HFF-Myc (cell line): ENCODE data around the gene NOS1.

ENCODE experiments used
- DNase-seq: peaks from one replicate; pipeline ENCODE4 v3.0.0-alpha.2; 2011; ENCODE audit warnings: low read depth; ENCODE audit errors: extremely low read depth
- H3K4me3 ChIP-seq: replicated peaks from 2 replicates; pipeline ENCODE4 v1.5.1; 2011; ENCODE audit warnings: low read depth, mild to moderate bottlenecking, control low read depth, low read length
- TF ChIP-seq, protein P1 (sequence below): IDR thresholded peaks from 2 replicates; pipeline ENCODE4 v1.5.1; 2012; ENCODE audit warnings: mild to moderate bottlenecking, low read depth, low read length, control low read depth; ENCODE audit errors: missing control alignments

Gene NOS1

DNA sequence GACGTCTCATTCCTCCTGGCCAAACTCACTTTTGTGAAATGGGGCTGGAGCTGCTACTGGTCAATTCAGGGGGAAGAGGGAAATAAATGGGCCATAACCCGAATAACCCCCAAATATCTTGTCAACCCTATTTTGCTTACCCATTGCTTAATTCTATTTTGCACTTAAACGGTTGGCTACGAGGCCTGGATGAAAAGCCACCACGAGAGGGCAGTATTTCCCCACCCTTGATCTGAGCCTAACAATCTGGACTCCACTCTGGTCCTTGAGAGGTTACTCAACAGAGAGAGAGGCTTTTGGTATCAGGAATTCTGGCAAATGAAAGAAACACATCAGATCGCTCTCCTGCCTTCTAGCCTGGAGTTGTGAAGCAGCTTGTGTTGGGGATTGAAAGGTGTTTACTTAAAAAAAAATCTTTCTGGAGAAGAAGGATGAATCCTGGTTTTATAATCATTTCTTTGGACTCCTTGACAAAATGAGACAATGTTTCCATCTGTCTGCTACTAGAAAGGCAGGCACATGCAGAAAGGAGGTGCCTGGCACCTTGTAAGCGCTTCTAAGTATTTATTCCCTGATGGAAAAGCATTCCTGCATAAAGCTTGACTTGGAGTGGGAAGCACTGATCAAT is 148.7 kb downstream of the NOS1 start:
- no peak overlapping the region for H3K4me3 ChIP-seq
- TF ChIP-seq, protein P1, sequence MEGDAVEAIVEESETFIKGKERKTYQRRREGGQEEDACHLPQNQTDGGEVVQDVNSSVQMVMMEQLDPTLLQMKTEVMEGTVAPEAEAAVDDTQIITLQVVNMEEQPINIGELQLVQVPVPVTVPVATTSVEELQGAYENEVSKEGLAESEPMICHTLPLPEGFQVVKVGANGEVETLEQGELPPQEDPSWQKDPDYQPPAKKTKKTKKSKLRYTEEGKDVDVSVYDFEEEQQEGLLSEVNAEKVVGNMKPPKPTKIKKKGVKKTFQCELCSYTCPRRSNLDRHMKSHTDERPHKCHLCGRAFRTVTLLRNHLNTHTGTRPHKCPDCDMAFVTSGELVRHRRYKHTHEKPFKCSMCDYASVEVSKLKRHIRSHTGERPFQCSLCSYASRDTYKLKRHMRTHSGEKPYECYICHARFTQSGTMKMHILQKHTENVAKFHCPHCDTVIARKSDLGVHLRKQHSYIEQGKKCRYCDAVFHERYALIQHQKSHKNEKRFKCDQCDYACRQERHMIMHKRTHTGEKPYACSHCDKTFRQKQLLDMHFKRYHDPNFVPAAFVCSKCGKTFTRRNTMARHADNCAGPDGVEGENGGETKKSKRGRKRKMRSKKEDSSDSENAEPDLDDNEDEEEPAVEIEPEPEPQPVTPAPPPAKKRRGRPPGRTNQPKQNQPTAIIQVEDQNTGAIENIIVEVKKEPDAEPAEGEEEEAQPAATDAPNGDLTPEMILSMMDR: peak; percentile 94
- peak; percentile 65 for DNase-seq

DNA sequence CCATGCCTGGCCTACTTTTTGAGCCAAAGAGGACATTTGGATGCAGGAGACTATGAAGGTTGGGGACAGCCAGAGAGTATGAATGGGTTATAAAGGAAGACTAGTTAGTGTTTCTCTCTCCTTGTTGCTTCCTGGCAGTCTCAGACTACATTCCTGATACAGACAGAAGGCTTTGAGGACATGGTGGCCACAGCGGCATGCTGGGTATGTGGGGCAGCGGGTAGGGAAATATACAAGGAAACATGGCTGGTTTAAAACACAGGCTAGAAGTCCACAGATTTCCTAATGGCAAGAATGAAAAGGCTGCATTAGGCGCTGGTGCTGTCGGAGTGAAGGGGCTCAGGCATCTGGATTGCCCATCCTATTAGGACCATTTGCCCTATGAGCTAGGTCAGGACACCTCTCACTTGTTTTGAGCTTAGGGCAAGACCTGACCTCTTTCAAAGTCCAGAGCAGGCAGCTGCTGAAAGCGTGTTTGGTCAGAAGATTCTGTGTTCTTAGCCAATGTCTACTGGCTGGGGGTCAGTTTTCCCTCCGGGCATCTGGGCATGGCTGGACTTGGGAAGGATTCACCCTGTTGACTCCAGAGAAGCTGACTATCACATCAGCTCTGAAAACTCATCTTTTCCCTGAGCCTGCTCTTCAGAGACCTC is 151.0 kb downstream of the NOS1 start:
- DNase-seq: no peak
- H3K4me3 ChIP-seq: no peak overlapping the region
- TF ChIP-seq, protein P1: no peak

DNA sequence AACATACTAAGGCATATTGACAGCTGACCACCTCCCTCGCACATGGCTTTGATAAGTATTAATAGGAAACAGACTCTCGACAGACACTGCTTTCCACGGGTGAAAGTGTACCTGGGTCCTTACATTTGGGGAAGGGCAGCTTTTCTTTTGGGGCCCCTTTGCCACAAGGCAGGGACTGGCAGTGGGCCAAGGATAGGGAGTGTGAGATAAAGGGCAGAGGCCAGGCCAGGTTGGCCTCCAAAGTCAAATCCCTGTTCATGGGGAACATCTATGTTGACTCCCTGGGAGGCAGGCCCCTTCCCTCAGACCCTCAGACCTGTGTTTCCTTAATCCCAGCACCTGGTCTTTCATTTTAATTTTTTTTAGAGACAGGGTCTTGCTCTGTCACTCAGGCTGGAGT is 151.8 kb downstream of the NOS1 start:
- TF ChIP-seq, protein P1: no peak
- DNase-seq: no peak
- no peak overlapping the region for H3K4me3 ChIP-seq

DNA sequence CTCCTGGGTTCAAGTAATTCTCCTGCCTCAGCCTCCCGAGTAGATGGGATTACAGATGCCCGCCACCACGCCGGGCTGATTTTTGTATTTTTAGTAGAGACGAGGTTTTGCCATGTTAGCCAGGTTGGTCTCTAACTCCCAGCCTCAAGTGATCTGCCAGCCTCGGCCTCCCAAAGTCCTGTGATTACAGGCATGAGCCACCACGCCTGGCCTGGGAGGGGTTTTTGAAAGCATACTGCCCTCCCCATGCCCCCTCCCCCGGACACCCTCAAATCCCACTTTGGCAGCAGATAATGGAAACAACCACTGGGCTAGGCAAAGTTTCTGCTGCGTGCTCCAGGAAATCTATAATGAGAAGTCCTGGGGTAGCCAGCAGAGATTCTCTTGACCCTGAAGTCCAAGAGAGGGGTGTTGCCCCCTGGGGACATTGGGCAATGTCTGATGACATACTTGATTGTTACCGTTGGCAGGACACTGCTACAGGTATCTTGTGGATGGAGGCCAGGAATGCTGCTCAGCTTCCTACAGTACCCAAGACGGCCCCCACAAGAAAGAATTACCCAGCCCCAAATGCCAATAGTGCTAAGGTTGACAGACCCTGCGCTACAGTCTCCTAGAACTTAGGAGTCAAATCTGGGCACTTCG is 152.5 kb downstream of the NOS1 start:
- TF ChIP-seq, protein P1: no peak
- H3K4me3 ChIP-seq: no peak overlapping the region
- DNase-seq: no peak

DNA sequence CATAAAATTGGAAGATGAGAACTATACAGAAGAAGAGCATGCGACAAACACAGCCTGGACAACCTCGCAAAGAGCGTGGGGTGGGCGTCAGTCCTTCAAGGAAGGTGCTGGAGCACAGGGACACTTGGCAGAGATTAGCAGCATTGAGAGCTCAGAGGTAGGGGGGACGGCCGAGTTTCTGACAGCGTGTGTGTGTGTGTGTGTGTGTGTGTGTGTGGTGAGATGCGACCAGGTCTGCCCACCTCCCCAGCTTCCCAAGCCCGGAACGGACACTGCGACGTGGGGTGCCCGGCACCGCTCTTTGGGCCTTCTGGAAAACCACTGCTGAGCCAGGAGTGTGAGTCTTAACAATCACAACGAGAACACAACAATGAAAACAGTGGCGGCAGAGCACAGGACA is 153.2 kb downstream of the NOS1 start:
- no peak for DNase-seq
- no peak overlapping the region for H3K4me3 ChIP-seq
- TF ChIP-seq, protein P1: no peak

DNA sequence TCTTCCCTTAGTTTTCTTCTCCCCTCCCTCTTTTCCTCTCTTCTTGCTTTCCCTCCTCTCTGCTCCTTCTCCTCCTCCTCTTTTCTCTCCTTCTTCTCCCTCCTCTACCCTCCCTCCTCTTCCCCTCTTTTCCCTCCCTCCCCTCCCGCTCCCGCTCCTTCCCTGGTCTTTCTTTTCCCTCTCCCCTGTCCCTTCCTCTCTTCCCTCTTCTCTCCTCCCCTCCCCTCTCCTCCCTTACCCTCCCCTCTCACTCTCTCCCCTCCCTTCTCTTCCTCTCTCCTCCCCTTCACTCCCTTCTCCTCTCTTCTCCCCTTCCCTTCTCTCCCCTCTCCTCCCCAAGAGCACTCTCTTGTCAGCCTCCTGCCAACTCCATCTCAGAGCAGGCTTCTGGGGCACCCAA is 153.8 kb downstream of the NOS1 start:
- H3K4me3 ChIP-seq: no peak overlapping the region
- no peak for DNase-seq
- TF ChIP-seq, protein P1: no peak

DNA sequence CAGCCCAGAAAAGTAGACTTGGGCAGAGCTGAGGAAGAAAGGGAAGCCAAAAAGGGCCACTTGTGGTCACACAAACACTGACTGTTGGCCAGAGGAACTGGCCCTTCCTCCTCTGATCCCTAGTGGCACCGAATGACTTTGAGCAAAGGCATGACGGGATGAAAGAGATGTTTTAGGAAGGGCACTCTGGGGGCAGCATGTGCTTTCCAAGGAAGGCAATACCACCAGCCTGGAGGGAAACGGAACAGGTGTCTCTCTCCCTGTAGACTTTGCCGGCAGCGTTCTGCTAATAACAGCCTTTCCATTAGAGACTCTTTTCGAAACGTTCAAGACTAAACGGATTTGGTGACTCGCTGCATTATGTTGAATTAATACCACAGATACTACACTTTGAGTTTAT is 158.9 kb downstream of the NOS1 start:
- no peak for DNase-seq
- no peak overlapping the region for H3K4me3 ChIP-seq
- TF ChIP-seq, protein P1: no peak
